Loucy (cell line): ENCODE results near the gene ZRANB1.

Experiments
- H2AFZ ChIP-seq: fragments of 200-600 bp; sonication (generic); 2 replicates; pipeline ENCODE4 v1.6.0; 2016; ENCODE audit warnings: antibody characterized with exemption, mild to moderate bottlenecking, low read length, moderate library complexity
- H3F3A ChIP-seq: fragments of 200-600 bp; 2 replicates; pipeline ENCODE4 v1.6.0; 2016; ENCODE audit warnings: antibody characterized with exemption, low read depth, mild to moderate bottlenecking
- H3K27me3 ChIP-seq: fragments of 200-600 bp; sonication (generic); 2 replicates; pipeline ENCODE4 v1.6.1; 2014; ENCODE audit warnings: low read length, mild to moderate bottlenecking; ENCODE audit not compliant: insufficient read depth, poor library complexity, severe bottlenecking
- H3K36me3 ChIP-seq: fragments of 200-600 bp; sonication (generic); 2 replicates; pipeline ENCODE4 v1.6.1; 2016; ENCODE audit warnings: low read length; ENCODE audit not compliant: insufficient read depth
- H3K4me1 ChIP-seq: fragments of 200-600 bp; sonication (generic); 2 replicates; pipeline ENCODE4 v1.5.1; 2014; ENCODE audit warnings: low read length, mild to moderate bottlenecking; ENCODE audit not compliant: insufficient read depth, poor library complexity, severe bottlenecking
- H3K4me2 ChIP-seq: fragments of 200-600 bp; sonication (generic); 2 replicates; pipeline ENCODE4 v1.6.0; 2014; ENCODE audit warnings: antibody characterized with exemption, low read length, low read depth, mild to moderate bottlenecking; ENCODE audit not compliant: poor library complexity, severe bottlenecking
- H3K4me3 ChIP-seq: fragments of 200-600 bp; sonication (generic); 2 replicates; pipeline ENCODE4 v1.5.1; 2014; ENCODE audit warnings: low read length, mild to moderate bottlenecking, mixed read lengths; ENCODE audit not compliant: poor library complexity, severe bottlenecking
- H3K79me2 ChIP-seq: fragments of 200-600 bp; sonication (generic); 2 replicates; pipeline ENCODE4 v1.6.1; 2014; ENCODE audit warnings: low read length; ENCODE audit not compliant: insufficient read depth
- H3K9ac ChIP-seq: fragments of 200-600 bp; sonication (generic); 2 replicates; pipeline ENCODE4 v1.6.0; 2014; ENCODE audit warnings: mild to moderate bottlenecking, low read depth, low read length, moderate library complexity; ENCODE audit not compliant: poor library complexity, severe bottlenecking
- H3K9me2 ChIP-seq: fragments of 200-600 bp; sonication (generic); replicated peaks from 2 replicates; pipeline ENCODE4 v1.6.1; 2016; ENCODE audit warnings: low read depth, low read length, mixed read lengths
- H3K9me3 ChIP-seq: fragments of 200-600 bp; sonication (generic); 2 replicates; pipeline ENCODE4 v1.6.1; 2014; ENCODE audit warnings: mild to moderate bottlenecking, antibody characterized with exemption, low read length, low read depth; ENCODE audit not compliant: insufficient read depth
- H4K20me1 ChIP-seq: fragments of 200-600 bp; sonication (generic); 2 replicates; pipeline ENCODE4 v1.6.0; 2014; ENCODE audit warnings: antibody characterized with exemption, low read length, mild to moderate bottlenecking; ENCODE audit not compliant: insufficient read depth, poor library complexity, severe bottlenecking
- CTCF ChIP-seq: fragments of 200-600 bp; sonication (generic); conservative IDR thresholded peaks from 2 replicates; pipeline ENCODE4 v1.5.1; 2014; ENCODE audit warnings: mild to moderate bottlenecking, antibody characterized with exemption, low read length
- EZH2phosphoT487 ChIP-seq: fragments of 200-600 bp; IDR thresholded peaks from 2 replicates; pipeline ENCODE4 v1.6.1; 2018; ENCODE audit warnings: antibody characterized with exemption, mild to moderate bottlenecking, moderate library complexity, borderline replicate concordance

Gene ZRANB1

DNA sequence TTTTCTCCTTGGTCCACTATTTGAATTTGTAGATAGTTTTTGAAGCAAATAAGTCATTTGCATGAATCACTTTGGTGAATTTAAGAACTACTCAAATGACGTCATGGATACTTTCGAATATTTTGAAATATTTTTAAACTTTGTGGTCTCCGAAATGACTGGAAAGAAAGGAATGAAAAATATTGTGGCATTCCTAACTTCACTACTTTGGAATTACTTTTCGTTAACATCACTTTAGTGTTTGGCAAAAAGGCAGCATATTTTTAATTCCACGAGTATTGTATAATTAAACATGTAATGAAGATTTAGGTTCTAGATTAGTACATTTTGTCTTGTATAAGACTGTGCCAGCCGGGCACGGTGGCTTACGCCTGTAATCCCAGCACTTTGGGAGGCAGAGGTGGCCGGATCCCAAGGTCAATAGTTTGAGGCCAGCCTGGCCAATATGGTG is 35.3 kb upstream of the ZRANB1 start:
- no peak overlapping the region for H3K4me3 ChIP-seq
- H3K4me2 ChIP-seq: no peak overlapping the region
- H3K27me3 ChIP-seq: no peaks in the 10 kb centered on the region
- no peaks in the 10 kb centered on the region for H3F3A ChIP-seq
- H3K79me2 ChIP-seq: no peaks in the 10 kb centered on the region
- H4K20me1 ChIP-seq: no peaks in the 10 kb centered on the region
- H3K4me1 ChIP-seq: peaks cover 3% of the 10 kb centered on the region
- H3K9me2 ChIP-seq: no peaks in the 10 kb centered on the region
- H3K9ac ChIP-seq: no peak overlapping the region
- no peaks in the 10 kb centered on the region for H3K9me3 ChIP-seq
- no peak overlapping the region for H2AFZ ChIP-seq
- no peak for TF ChIP-seq EZH2phosphoT487
- no peak for TF ChIP-seq CTCF
- no peaks in the 10 kb centered on the region for H3K36me3 ChIP-seq

DNA sequence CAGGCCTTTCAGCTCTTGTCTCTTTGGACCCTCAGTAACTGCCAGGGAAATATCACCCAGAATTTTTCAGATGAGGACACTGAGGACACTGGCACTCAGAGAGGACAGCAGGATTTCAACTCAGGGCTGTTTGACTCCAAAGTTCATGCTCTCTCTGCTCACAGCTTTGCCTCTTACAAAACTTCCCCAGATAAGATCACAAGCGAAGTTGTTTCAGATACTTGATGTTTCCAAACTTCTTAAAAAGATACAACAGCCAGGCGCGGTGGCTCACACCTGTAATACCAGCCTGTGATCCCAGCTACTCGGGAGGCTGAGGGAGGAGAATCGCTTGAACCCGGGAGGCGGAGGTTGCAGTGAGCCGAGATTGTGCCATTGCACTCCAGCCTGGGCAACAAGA is 32.4 kb upstream of the ZRANB1 start:
- Histone ChIP-seq H3K79me2 (no peaks in the 10 kb centered on the region), H2AFZ (no peak overlapping the region), H3K9me3 (no peaks in the 10 kb centered on the region), H3K4me2 (no peak overlapping the region), H3K36me3 (no peaks in the 10 kb centered on the region), H3K9ac (no peak overlapping the region), H4K20me1 (no peaks in the 10 kb centered on the region), H3F3A (no peaks in the 10 kb centered on the region), H3K4me3 (no peak overlapping the region), H3K9me2 (no peaks in the 10 kb centered on the region), H3K27me3 (no peaks in the 10 kb centered on the region), H3K4me1 (peaks cover 3% of the 10 kb centered on the region)
- TF ChIP-seq EZH2phosphoT487: no peak

GRCh38 chr10:124911124-124912067 is 30.5 kb upstream of the ZRANB1 start:
- no peak for TF ChIP-seq EZH2phosphoT487
- no peak for TF ChIP-seq CTCF
- H3K4me3 ChIP-seq: no peak overlapping the region
- H3K36me3 ChIP-seq: no peaks in the 10 kb centered on the region

More at GRCh38 chr10:124911124-124912067, 30.5 kb upstream of the ZRANB1 start:
- no peak overlapping the region for H2AFZ ChIP-seq
- peaks cover 6% of the 10 kb centered on the region; the same call in 1 of the 2 replicates for H3K79me2 ChIP-seq
- H3K4me1 ChIP-seq: peaks cover 11% of the 10 kb centered on the region
- no peaks in the 10 kb centered on the region for H4K20me1 ChIP-seq
- H3K4me2 ChIP-seq: no peak overlapping the region
- no peaks in the 10 kb centered on the region for H3K27me3 ChIP-seq
- no peaks in the 10 kb centered on the region for H3K9me2 ChIP-seq
- no peak overlapping the region for H3K9ac ChIP-seq
- no peaks in the 10 kb centered on the region for H3K9me3 ChIP-seq
- no peaks in the 10 kb centered on the region for H3F3A ChIP-seq
